ENCODE measurements around the gene CCT5.

CCT5 gene

GRCh38 chr5:10249948-10250805 is at the start of gene CCT5:
TSS of gene CCT5 (plus strand) at chr5:10250280. CDS start at chr5:10250341, 61 bp downstream.
- DNase-seq: peak; percentile 98

DNA sequence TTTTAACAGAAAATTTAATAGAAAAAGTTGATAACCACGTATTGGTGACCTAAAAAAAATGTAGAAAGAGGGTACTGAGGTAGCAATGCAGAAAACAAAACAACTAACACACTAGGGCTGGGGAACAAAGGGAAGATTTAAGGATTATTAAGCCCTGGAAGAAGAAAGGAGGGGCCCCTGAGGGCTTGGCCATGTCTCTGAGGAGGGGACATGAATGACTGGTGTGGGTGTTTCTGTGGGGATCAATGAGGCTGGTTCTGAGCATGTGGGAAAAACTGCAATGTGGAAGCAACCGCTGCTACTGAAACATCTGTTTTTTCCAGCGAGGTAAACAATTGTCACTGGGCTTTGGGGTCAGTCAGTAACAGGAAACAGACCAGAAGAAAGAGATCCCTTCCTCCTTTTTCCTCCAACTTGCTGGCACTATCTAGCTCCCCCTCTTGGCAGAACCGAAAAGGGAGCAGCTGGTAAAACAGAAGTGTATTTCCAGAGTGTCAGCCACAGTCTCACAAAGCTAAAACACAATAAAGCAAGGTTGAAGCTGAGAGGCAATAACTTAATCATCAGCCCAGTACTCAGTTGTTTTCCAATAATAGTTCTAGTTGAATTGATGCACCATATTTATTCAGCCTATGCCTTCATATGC is 48.7 kb upstream of the CCT5 start:
- DNase-seq: no peak

DNA sequence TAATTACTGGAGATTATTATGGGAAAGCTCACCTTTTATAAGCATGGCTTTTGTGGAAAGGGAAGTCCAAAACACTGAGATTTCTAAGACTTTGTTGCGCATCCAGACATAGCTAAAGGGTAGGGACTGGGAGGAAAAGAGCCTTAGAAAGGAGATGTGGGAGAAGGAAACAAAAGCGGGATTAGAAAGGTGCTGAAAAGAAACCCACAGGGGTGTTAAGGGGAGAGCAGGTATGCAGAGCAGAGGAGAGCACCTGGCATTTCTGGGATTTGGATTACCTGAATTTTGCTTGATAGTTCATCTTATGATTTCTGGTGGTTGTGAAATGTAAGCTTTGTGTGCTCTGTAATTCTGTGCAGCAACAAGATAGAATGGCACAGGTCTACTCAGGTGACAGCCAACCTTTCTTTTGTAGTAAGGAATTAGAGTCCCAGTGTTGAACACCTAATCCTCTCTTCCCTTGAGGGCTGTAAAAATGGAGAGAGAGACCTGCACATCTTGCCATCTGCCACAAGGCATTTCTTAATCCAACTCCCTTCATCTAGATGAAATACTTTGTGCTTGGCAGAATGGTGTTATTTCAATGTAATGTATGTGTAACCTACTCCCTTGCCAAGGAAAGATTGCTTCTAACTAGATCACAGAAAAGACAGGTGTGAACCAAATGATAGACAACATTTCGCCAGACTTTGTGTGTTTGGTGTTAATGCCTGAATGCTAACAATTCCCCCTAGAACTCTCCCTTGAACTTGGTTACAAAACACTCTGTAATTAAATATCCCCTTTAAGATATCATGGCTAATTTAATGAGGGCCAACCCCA is 47.8 kb upstream of the CCT5 start:
- peak; percentile 92 for DNase-seq

DNA sequence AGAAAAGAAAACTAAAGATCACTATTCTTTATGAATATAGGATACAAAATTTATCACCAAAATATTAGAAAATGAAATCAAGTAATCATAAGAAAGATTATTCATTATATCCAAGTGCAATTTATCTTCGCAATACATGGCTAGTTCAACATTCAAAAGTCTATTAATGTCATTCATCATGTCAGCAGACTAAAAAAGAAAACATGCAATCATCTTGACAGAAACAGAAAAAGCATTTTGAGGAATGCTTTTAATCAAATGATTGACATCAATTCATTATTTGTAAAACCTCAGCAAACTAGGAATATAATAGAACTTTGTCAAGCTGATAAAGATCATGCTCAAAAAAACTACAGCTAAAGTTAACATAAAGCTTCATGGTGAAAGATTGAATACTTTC is 41.1 kb upstream of the CCT5 start:
- no peak for DNase-seq

GRCh38 chr5:10213316-10213715 is 36.8 kb upstream of the CCT5 start:
- DNase-seq: no peak

GRCh38 chr5:10214041-10214440 is 36.0 kb upstream of the CCT5 start:
- no peak for DNase-seq

GRCh38 chr5:10215366-10215765 is 34.7 kb upstream of the CCT5 start:
- no peak for DNase-seq

DNA sequence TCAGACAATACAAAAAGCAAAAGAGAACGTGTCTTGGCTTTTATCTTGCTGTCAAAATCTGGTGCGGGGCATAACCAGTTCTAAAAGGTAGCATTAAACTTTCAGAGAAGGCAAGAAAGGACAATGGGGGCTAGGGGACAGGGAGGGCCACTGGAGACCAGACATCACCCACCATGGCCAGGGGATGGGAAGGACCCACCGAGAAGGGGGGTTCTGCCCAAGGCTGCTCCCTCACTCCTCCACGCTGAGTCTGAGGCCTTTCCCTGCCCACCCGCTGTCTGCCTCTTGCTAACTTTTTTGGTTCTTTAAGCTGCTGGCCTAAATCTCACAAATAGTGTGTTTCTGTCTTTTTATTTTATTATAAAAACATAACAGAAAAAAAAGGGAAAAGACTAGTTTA is 34.0 kb upstream of the CCT5 start:
- no peak for DNase-seq

GRCh38 chr5:10218658-10219057 is 31.4 kb upstream of the CCT5 start:
- DNase-seq: no peak

DNA sequence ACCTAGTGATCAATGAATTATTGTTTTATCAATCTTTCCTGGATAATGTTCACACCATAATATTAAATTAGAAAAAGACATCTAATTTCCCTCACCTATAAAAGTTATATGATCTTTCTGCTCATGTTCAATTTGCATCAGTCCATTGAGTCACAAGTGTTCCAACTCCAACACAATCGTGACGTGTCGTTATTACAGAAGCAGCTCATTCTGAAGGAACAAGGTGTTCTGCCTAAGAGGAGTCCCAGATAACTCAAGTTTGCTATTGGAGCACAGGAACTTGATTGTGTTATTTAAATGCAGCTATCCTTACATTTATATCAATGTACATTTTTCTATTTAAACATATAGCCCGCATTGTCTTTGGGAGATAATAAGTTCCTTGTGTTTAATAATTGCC is 31.0 kb upstream of the CCT5 start:
- no peak for DNase-seq

DNA sequence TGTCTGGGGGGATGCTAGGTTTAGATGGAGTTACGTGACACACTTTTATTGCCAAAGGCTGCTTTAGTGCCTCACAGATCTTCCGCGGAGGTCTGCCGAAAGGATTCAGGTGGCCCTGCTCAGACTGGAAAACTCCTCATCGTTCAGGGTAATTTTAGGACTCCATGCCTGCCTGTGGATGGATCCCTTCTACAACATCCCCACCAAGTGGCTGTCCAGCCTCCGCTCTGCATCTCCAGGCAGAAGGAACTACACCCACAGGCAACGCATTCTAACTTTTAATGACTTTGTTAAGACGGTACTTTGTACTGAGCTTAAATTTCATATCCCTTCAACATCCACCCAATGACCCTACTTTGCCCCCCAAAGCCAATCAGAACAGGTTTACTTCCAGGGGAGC is 29.8 kb upstream of the CCT5 start:
- no peak for DNase-seq

DNA sequence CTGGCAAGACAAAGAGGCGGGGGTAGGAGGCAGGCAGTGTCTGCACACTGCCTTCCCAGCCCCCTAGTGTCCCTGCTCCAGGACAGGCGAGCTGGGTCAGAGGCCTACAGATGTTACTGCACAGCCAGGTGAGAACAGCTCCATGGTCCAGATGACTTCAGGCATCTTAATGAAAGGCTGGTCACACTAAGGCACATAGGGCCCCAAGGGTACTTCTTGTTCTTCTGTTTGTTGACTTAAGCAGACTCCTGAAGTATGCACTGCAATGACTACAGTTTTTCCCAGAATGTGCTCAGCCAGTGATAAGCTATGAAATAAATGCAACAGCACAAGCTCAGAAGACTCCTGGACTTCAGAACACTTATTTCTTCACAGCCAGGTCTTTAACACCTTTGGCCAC is 27.8 kb upstream of the CCT5 start:
- DNase-seq: no peak

- DNase-seq: no peak
These were observed 22.7 kb upstream of the CCT5 start for GRCh38 chr5:10227379-10227778.

DNA sequence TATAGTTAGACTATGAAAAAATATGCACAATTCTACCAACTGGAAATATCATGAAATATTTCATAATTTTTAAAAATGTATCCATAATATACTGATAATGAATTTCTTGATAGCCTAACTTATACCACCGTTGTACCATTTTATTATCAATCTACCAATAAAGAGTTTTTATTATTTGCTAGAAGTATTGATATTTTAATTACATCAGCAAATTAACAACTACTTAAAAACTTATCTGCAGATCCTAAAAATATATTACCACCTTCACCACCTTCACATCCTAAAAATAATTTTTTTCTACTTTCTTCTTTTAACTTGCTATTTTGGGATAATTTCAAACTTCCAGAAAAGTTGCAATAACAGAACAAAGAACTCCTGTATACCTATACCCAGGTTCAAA is 21.8 kb upstream of the CCT5 start:
- DNase-seq: no peak

DNA sequence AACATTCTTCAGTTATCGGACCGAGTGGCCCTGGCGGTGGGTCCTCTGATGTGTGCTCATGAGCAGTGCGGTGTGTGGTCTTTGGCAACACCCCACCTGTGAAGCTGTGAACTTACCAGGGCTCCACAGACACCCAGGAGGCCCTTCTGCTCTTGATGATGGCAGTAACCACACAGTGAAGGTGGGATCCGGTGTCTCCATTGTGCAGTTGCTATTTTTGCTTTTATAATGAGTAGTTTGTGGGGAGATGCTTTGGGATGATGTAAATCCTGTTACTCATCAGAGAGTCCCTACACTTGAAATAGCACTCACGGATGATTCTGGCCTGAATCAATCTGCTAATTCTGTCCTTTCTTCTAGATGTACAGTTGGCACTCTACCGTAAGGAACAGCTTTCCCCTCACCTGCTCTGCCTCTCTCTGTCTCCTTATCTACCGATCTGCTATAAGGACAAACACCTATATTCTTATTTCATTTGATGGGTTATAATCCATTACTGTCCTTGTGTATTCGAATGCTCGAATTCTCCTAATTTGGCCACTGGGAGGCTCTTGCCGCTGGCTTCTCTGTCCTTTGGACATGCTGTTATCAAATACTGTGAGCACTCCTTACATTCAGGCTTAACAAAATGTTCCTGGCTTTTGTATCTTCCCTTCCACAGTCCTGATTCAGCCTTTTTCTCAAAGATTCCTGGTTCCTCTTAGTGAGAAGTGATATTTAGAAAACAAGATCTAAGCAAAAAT is 20.6 kb upstream of the CCT5 start:
- no peak for DNase-seq

GRCh38 chr5:10232386-10232785 is 17.7 kb upstream of the CCT5 start:
- DNase-seq: no peak

GRCh38 chr5:10233011-10233410 is 17.1 kb upstream of the CCT5 start:
- no peak for DNase-seq

GRCh38 chr5:10233505-10233904 is 16.6 kb upstream of the CCT5 start:
- DNase-seq: peak; percentile 14

DNA sequence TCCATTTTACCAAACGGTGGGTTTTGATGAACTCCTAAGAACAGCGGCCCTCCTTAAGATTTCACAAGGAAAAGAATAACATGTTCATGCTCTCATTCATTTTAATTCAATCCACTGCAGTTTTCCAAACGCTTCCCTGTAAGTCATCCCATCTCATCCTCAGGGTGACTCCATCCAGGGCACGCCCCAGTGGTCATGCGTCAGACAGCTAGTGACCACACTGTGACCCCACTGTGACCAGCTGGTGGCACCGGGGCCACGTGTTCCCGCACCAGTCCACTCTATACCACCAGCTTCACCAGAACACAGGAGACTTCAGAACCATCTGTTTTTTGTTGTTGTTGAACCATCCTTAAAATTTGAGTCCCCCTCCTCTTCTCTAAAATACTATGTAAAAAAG is 14.7 kb upstream of the CCT5 start:
- no peak for DNase-seq

DNA sequence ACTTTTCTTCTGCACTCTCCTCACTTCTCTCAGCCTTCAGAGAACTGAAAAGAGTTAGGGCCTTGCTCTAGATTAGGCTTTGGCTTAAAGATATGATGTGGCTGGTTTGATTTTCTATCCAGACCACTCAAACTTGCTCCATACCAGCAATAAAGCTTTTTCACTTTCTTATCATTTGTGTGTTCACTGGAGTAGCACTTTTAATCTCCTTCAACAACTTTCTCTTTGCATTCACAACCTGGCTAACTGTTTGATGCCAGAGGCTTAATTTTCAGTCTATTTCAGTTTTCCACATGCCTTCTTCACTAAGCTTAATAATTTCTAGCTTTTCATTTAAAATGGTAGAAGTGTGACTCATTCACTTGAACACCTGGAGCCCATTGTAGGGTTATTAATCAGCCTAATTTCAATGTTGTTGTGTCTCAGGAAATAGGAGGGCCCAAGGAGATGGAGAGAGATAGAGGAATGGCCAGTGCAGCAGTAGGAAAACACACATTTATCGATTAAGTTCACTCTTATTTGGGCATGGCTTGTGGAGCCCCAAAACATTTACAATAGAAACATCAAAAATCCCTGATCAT is 6.3 kb upstream of the CCT5 start:
- no peak for DNase-seq

- DNase-seq: no peak
These were observed 5.6 kb upstream of the CCT5 start for GRCh38 chr5:10244342-10244944.

- no peak for DNase-seq
These were observed 3.3 kb upstream of the CCT5 start for GRCh38 chr5:10246761-10247160.
